Measurements from ENCODE around the gene XAB2. TPM values are rescaled to one million over a fixed set of nuclear protein-coding genes. Genes with fewer than 3 reads are reported as not detected.

Gene XAB2
- total RNA-seq, 4 donors from 2014 or later: 22.5 to 37.0 (median 27.8) TPM

DNA sequence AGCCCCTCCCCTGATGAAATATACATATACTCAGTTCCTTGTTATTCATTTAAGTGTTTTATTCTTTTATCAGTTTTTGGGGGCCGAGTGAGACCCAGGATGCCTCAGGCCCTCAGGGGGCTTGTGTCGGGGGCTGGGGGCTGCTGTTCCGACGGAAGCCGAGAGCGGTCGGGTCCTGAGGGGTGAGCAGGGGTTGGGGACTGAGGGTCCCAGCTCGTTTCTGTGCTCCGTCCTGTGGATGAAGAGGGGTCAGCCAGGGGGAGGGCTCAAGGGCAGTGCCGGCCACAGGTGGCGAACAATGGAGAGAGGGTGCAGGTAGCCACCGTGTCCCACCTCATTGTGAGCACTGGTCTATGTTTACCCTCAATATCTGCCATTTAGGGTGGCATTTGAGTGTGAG lies 2.2 kb upstream of the XAB2 start:
- TF ChIP-seq, protein P1, sequence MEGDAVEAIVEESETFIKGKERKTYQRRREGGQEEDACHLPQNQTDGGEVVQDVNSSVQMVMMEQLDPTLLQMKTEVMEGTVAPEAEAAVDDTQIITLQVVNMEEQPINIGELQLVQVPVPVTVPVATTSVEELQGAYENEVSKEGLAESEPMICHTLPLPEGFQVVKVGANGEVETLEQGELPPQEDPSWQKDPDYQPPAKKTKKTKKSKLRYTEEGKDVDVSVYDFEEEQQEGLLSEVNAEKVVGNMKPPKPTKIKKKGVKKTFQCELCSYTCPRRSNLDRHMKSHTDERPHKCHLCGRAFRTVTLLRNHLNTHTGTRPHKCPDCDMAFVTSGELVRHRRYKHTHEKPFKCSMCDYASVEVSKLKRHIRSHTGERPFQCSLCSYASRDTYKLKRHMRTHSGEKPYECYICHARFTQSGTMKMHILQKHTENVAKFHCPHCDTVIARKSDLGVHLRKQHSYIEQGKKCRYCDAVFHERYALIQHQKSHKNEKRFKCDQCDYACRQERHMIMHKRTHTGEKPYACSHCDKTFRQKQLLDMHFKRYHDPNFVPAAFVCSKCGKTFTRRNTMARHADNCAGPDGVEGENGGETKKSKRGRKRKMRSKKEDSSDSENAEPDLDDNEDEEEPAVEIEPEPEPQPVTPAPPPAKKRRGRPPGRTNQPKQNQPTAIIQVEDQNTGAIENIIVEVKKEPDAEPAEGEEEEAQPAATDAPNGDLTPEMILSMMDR (IDR thresholded peaks at IDR 0.05): no peak
- DNase-seq (ENCODE audit: low spot score): no peak
- ATAC-seq (ENCODE audit: low FRiP score): no peak

DNA sequence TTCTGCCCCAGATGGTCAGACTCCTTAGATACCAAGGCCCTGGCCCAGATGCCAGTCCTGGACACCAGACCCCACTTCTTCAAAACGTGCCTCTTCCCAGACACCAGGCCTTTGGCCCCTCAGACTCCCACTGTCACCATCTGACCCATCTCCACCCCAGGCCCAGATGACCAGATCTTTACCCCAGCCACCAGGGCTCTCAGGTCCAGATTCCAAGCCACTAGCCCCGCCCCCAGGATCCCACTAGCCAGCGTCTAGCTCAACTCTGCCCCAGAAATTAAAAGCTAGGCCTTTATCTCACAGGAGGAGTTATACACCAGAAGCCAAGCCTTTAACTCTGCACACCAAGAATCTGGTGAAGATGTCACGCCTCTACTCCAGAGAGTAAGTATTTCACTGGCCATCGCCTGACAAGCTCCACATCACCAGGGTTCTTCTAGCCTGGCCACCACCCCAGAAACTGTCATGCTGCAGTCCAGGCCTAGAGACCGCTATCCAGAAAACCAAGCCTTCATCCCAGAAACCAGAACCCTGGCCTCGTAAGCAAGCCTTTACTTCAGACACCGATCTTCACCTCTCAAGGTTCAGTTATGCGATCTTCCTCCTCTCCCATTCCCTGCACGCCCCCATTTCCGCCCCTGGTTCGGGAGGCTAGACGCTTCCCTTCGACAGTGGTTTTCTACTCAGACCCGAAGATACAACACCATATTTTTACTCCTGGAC lies 595 bp downstream of the XAB2 start:
- TF ChIP-seq, protein P1 (IDR thresholded peaks at IDR 0.05): no peak
- no peak for ATAC-seq (ENCODE audit: low FRiP score)
- no peak for DNase-seq (ENCODE audit: low spot score)

DNA sequence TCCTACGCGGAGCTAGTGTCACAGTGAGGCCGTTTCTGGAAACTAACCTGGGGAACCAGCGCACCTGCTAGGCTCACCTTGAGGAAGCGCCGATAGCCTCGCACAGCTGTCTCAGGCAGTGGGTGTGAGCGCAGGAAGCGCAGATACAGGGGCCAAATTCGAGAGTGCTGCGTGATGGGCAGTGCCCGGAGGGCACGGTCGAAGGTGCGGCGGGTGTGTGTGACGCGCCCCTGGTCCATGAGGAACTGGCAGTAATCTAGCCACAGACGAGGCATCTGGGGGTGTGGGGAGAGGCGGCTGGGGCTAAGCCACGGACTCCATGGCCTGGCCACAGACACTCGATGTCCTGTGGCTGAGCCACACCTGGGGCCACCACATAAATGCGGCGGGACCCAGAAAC lies 2.2 kb downstream of the XAB2 start:
- TF ChIP-seq, protein P1 (IDR thresholded peaks at IDR 0.05): no peak
- no peak for ATAC-seq (ENCODE audit: low FRiP score)
- no peak for DNase-seq (ENCODE audit: low spot score)

DNA sequence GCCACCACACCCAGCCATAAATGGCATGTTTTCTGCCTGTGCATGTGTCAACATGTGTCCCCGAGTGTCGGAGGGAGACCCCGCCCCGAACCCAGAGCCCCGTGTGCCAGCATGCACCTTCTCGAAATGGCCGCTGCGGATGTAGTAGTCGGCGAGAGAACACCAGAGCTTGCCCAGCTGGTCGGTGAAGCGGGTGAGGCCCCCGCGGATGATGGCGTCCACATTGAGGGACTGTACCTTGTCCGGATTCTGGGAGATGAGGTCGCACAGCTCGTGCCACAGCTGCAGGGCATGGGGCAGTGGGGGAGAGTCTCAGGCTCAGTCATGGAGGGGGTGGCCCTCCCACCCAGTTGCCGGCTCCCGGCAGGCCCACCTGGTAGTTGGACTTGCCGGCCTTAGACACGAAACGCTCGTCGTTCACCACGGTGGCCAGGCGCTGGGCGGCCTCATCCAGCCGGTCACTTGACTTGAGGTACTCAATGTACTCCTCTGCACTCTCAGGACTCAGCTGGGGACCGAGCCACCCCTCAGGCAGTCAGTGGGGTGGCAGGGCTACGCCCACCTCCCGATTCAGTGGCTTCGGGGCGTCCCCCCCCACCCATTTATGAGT lies 3.5 kb downstream of the XAB2 start:
- DNase-seq (ENCODE audit: low spot score): no peak
- TF ChIP-seq, protein P1 (IDR thresholded peaks at IDR 0.05): no peak
- ATAC-seq (ENCODE audit: low FRiP score): no peak

DNA sequence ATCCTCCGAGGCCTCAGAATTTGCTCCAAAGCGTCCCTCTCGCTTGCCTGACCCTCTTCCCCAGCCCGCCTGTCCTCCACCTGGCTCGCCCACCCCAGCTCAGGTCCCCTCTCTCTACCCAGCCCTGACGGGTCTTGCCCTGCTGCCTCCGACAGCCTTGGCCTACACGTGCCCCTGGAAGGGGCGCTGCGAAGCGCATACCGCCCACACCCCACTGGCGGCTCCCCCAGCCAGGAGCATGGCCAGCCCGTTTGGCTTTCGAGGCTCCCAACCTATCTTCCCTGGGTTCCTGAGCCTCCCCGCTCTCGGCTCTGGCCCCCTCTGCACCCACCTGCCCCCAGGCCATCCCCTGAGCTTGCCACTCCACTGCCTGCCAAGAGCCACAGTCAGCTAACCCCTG lies 4.5 kb downstream of the XAB2 start:
- TF ChIP-seq, protein P1 (IDR thresholded peaks at IDR 0.05): no peak

DNA sequence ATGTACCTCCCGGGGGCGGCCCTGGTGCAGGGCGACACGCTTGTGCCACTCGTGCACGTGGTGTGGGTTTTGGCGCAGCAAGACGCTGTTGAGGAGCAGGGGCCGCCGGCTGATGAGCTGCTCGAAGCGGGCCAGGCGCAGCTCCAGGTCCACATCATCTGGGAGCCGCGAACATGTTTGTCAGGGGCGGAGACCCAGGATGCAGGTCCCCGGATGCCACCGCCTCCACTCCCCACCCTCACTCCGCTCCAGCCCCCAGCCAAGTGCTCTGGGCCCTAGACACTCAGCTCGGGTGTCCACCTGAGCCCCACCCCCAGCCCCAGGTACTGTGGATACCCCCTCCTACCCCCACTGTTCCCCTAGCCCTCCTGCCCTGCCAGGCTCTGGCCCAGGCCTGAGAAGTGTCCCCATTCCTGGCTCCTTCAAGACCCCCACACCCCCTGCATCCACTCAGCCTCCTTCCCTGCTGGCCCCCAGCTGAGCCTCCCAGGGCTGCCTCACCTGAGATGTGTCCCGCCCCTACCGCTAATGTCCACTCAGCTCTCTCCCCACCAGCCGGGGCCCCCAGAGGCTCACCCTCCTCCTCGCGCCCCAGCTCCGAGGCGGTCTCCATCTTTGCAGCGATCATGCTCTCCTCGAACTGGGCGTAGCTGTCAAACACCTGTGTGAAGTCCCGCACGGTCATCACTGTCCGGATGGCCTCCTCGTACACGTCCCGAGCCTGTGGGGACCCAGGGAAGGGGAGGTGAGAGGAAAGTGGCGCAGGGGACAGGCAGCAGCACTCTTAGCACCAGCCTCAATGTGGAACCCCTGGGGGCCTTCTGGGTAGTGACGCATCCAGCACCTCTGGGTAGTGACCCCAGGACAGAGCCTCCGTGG lies 5.4 kb downstream of the XAB2 start:
- ATAC-seq (ENCODE audit: low FRiP score) (no peak), DNase-seq (ENCODE audit: low spot score) (no peak)
- TF ChIP-seq, protein P1 (IDR thresholded peaks at IDR 0.05): no peak

More for the DNA sequence above, 4.5 kb downstream of the XAB2 start:
- no peak for ATAC-seq (ENCODE audit: low FRiP score)
- DNase-seq (ENCODE audit: low spot score): no peak

All from omental fat pad (tissue), 4 donors.